ENCODE results near the gene MED6.

MED6 gene

DNA sequence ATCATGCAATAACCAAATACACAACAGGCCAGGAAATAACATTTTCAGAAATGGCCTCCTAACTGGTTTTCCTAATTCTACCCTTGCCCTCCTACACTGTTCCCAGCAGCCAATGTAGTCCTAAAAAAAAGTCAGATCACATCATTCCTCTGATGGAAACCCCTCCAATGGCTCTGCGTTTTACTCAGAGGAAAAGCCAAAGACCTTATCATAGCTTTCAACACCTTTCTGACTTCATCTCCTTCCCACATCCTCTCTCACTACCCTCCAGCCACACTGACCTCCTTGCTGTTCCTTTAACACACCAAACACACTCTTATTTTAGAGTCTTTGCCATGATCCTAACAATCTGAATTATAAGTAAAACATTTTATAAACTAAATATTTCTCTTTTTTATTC is 1.1 kb downstream of the MED6 start:
- DNase-seq (ENCODE audit: low read depth in 1 of 2, low spot score in 1 of 2): no peak

DNA sequence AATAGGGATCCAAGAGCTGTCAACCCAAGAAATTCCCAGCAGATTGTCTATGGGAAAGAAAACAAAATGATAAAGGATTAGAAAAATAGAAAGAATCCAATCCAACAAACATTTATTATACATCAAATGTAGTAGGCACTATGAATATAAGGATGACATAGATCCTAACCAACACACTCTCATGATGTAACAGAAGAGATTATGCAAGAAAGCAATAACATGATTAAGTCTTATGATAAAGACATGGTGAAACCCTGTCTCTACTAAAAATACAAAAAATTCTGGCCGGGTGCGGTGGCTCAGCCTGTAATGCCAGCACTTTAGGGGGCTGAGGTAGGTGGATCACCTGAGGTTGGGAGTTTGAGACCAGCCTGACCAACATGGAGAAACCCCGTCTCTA is 2.7 kb downstream of the MED6 start:
- DNase-seq (ENCODE audit: low read depth in 1 of 2, low spot score in 1 of 2): no peak

- no peak for DNase-seq (ENCODE audit: low read depth in 1 of 2, low spot score in 1 of 2)
Observed at GRCh38 chr14:70595443-70596185, 4.8 kb downstream of the MED6 start.

DNA sequence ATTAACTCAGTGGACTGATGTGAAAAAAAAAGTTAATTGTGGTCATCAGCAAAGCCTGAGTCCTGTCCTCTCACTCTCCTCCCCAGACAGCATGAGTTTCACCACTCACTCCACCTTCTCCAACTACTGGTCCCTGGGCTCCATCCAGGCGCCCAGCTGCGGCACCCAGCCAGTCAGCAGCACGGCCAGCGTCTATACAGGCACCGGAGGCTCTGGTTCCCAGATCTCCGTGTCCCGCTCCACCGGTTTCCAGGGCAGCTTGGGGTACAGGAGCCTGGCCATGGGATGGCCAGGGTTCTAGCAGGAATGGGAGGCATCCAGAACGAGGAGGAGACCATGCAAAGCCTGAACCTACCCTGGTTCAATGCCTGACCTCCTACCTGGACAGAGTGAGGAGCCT is 6.0 kb downstream of the MED6 start:
- DNase-seq (ENCODE audit: low read depth in 1 of 2, low spot score in 1 of 2): no peak

- no peak for DNase-seq (ENCODE audit: low read depth in 1 of 2, low spot score in 1 of 2)
Observed at GRCh38 chr14:70585231-70585630, 15.2 kb downstream of the MED6 start.

GRCh38 chr14:70576891-70577290 is 23.6 kb downstream of the MED6 start:
- DNase-seq (ENCODE audit: low read depth in 1 of 2, low spot score in 1 of 2): no peak

- DNase-seq (ENCODE audit: low read depth in 1 of 2, low spot score in 1 of 2): no peak
Observed at GRCh38 chr14:70573050-70573449, 27.4 kb downstream of the MED6 start.

DNA sequence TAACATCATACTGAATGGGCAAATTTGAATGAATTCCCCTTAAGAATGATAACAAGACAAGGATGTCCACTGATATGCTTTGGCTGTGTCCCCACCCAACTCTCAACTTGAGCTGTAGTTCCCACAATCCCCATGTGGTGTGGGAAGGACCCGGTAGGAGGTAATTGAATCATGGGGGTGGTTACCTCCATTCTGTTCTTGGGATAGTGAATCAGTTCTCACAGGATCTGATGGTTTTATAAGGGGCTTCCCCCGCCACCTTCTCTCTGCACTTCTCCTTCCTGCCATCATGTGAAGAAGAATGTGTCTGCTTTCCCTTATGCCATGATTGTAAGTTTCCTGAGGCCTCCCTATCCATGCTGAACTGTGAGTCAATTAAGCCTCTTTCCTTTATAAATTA is 29.3 kb downstream of the MED6 start:
- DNase-seq (ENCODE audit: low read depth in 1 of 2, low spot score in 1 of 2): no peak

DNA sequence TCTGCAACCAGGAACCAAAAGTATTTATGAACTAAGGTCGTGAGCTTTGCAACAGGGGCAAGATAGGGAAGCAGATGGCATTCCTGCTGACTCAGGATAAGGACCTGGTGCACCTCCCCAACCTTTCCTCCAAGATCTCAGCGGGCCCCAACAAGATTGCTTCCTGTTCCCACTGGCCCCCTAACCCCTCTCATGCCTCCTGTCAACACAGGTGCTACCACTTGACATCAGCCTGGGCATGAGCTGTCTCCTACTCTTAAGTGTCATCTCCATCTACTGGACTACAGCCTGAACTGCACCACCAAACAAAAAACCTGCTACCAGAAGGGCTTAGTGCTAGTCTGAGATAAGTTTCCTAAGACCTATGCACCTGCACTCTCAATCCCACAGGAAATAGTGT is 32.7 kb downstream of the MED6 start:
- no peak for DNase-seq (ENCODE audit: low read depth in 1 of 2, low spot score in 1 of 2)

DNA sequence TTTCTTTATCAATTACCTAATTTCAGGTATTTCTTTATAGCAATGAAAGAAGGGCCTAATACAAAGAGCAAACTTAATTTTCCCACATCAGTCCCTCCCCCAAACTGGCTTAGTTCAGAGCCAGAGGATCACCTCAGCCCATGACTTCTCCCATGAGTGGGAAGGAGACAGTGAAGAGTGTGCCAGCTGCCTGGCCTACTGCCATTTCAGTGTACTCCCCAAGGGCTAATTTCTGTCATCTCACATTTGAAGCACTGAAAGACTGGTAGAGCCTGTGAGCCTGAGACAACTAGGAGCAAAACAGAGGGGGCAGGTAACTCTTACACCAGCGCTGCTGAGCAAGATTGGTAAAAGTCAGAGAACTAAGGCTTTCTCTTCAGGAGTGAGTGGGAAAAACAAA is 36.6 kb downstream of the MED6 start:
- no peak for DNase-seq (ENCODE audit: low read depth in 1 of 2, low spot score in 1 of 2)

GRCh38 chr14:70563417-70563816 is 37.0 kb downstream of the MED6 start:
- no peak for DNase-seq (ENCODE audit: low read depth in 1 of 2, low spot score in 1 of 2)

GRCh38 chr14:70558356-70558755 is 42.1 kb downstream of the MED6 start:
- DNase-seq (ENCODE audit: low read depth in 1 of 2, low spot score in 1 of 2): no peak

DNA sequence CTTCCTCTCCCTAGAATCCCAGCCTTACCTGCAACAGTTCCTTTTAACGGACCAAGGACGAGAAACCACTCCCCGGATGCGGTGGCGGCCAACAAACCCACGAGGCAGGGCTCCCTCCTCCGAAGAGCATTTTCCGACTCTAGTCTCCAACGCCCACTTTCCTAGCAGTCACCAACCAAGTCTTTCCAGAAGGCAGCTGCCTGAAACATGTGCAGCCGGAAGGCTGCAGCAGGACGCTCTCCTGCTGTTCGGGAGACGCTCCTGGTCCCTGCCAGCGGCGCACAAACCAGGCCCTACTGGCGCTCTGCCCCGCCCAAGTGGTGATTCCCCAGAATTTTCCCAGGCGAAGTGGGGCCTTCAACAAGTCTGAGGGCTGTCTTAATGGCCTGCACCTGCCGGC is 44.6 kb downstream of the MED6 start:
- no peak for DNase-seq (ENCODE audit: low read depth in 1 of 2, low spot score in 1 of 2)

DNA sequence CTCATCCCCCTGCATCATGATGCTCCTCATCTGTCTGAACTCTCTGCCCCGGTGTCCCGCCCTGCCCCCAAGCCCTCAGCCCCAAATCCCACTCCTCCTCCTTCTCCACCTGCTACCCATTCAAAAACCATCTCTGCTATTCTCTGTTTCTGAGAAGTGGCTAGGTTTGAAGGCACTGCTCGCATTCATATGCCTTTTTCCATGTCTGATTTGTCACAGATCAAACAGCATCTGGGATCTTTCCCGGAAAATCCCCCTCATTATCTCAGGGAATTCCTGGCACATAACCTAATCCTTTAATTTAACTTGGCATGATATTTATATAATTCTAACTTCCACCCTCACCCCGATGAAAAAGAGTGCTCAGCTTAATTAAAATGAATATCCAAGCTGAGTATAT is 62.4 kb downstream of the MED6 start:
- DNase-seq (ENCODE audit: low read depth in 1 of 2, low spot score in 1 of 2): no peak

DNA sequence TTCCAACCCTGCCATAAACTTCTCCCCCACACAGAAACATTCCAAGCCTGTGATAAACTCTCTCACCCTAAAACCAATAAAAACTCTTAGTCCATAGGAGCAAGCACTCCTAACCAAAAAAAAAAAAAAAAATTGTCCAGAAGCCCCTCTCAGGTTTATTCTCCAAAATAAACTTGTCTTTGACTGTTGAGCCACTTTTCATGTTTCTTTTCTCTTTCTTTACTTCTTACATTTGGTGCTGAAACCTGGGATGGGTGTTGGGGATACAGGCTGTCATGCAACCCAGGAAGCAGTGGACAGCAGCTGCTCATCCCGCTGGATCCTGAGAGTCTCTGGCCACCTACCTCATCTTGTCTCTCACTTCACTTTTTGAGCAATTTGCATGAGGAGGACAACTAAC is 63.6 kb downstream of the MED6 start:
- DNase-seq (ENCODE audit: low read depth in 1 of 2, low spot score in 1 of 2): no peak

DNA sequence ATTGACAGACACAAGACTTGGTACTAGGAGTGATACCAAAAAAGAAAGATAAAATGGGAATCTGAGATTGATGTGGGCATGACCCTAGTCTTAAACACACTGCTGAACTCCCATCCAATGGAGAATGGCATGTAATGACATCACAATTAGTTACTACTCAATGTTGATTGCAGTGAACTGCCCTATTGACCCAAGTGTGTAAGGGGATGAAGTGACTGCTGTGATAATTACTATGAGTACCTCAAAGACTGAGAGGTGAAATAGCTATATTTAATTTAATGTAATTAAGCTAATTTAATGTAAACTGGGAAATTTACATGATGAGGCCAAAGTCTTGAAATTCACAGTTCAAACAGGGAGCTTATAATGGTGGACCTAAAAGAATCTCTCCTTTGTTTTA is 65.6 kb downstream of the MED6 start, which contains the start of gene ADAM20:
ADAM20 (minus strand) TSS at position 101 of the 400 bp plus-strand sequence. CDS start 10,247 bp downstream, outside the sequence.
- DNase-seq (ENCODE audit: low read depth in 1 of 2, low spot score in 1 of 2): no peak
